GM12864 (cell line): ENCODE measurements around the gene NTN3.

Experiments used
- DNase-seq: peaks from one replicate; pipeline ENCODE4 v3.0.0-alpha.2; 2011; ENCODE audit warnings: low read depth
- H3K4me3 ChIP-seq: 2 replicates; pipeline ENCODE4 v1.5.1; 2011; ENCODE audit warnings: mild to moderate bottlenecking, low read depth, low read length, control low read depth
- CTCF ChIP-seq: IDR thresholded peaks from 2 replicates; pipeline ENCODE4 v1.5.1; 2011; ENCODE audit warnings: low read depth, mild to moderate bottlenecking, moderate library complexity, low read length, control low read depth, inconsistent platforms; ENCODE audit errors: missing control alignments

Gene NTN3

GRCh38 chr16:2519711-2520080 lies 48.6 kb downstream of the NTN3 start:
- DNase-seq, result no peak
- no peak for TF ChIP-seq CTCF
- H3K4me3 ChIP-seq, result no peak overlapping the region; the same call in 1 of the 2 replicates

- no peak for TF ChIP-seq CTCF
- peak within 1 kb of the TSS; percentile 72 for H3K4me3 ChIP-seq
- peak; percentile 53 for DNase-seq
Measured at GRCh38 chr16:2520097-2520783, 49.1 kb downstream of the NTN3 start, which contains the start of gene AMDHD2. TSS of gene AMDHD2 (plus strand) at chr16:2520371. CDS start at chr16:2520459, 88 bp downstream.

- TF ChIP-seq CTCF, result no peak
- H3K4me3 ChIP-seq, result peak overlapping the region; percentile 72
- no peak for DNase-seq
Measured at GRCh38 chr16:2520784-2521531, 49.9 kb downstream of the NTN3 start.
